ENCODE results near the gene CSTPP1.
A peak's percentile ranks its signal among the peaks of the same experiment; 100 is the strongest.

CSTPP1 gene

DNA sequence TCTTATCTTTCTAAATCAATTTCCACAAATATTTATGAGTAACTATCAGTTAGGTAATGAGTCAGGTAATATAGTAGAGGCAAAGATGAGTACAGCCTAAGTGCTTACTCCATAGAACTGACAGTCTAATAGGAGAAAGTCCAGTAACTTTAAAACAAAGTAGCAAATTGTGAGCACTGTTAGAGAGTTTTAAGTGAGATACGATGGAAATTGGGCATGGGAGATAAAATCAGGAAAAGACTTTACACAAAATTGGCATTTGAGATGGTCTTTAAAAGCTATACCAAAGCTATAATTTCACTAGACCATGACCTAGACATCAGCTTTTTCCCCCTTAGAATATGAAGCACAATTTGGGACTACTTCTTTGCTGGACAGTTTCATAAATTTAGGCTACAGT lies 113.7 kb downstream of the CSTPP1 start:
- Histone ChIP-seq H3K36me3 (ENCODE audit: insufficient read depth, low read length) (no peaks in the 10 kb centered on the region), H3K27ac (ENCODE audit: low read depth, low read length) (no peak overlapping the region), H3K4me3 (ENCODE audit: low read length) (no peak overlapping the region), H3K9ac (ENCODE audit: low read depth, low read length) (no peak overlapping the region), H3K27me3 (ENCODE audit: insufficient read depth, low read length) (no peaks in the 10 kb centered on the region), H3K4me1 (ENCODE audit: insufficient read depth, low read length) (no peaks in the 10 kb centered on the region; the same call in 1 of the 2 replicates), H3K9me3 (ENCODE audit: insufficient read depth, low read depth, low read length) (no peaks in the 10 kb centered on the region)
- WGBS = 100% methylated on average over 1 of the region's 1 CpG

DNA sequence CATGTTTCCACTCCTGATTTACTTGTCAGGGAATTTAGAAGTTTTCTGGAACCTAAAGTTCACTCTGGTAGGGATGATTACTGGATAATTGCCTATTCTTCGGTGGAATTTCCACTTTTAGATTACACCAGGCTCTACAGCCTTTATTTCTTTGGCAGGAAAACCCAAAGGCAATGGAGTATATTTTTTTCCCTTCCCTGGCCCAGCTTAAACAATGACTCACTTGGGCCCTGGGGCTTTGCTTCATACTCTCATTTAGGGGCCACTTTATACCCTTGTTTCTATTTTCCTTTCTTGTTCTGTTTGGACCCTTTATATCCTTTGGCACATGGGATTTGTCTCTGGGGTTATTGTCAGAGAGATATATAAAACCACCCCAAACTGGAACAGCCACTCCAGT lies 114.7 kb downstream of the CSTPP1 start:
- H3K9ac ChIP-seq (ENCODE audit: low read depth, low read length) = no peak overlapping the region
- 100% methylated on average over 1 of the region's 1 CpG for WGBS
- H3K36me3 ChIP-seq (ENCODE audit: insufficient read depth, low read length) = no peaks in the 10 kb centered on the region
- H3K4me1 ChIP-seq (ENCODE audit: insufficient read depth, low read length) = peaks cover 7% of the 10 kb centered on the region; the same call in 1 of the 2 replicates
- no peaks in the 10 kb centered on the region for H3K9me3 ChIP-seq (ENCODE audit: insufficient read depth, low read depth, low read length)
- no peak overlapping the region for H3K27ac ChIP-seq (ENCODE audit: low read depth, low read length)
- no peaks in the 10 kb centered on the region for H3K27me3 ChIP-seq (ENCODE audit: insufficient read depth, low read length)
- no peak overlapping the region for H3K4me3 ChIP-seq (ENCODE audit: low read length)

DNA sequence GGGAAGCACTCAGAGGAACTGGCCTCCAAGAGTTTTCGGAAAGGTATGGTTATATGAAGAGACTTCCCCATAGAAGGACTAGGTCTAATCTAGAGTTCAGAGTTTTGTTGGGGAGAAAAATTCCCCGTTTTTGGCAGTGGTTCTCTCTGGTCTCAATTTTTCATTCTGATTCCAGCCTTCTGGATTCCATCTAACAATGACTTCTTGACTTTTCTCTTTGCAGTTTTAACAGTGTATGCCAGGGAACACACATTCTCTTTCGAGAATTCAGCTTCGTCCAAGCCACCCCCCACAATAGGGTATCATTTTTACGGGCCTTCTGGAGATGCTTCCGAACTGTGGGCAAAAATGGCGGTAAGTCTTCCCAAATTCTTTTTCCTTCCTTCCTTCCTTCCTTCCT lies 115.6 kb downstream of the CSTPP1 start:
- Histone ChIP-seq H3K4me3 (ENCODE audit: low read length) (no peak overlapping the region), H3K36me3 (ENCODE audit: insufficient read depth, low read length) (no peaks in the 10 kb centered on the region), H3K27me3 (ENCODE audit: insufficient read depth, low read length) (no peaks in the 10 kb centered on the region), H3K27ac (ENCODE audit: low read depth, low read length) (no peak overlapping the region), H3K4me1 (ENCODE audit: insufficient read depth, low read length) (peaks cover 17% of the 10 kb centered on the region), H3K9me3 (ENCODE audit: insufficient read depth, low read depth, low read length) (no peaks in the 10 kb centered on the region), H3K9ac (ENCODE audit: low read depth, low read length) (no peak overlapping the region)
- WGBS = 92% methylated on average over 7 of the region's 7 CpGs

DNA sequence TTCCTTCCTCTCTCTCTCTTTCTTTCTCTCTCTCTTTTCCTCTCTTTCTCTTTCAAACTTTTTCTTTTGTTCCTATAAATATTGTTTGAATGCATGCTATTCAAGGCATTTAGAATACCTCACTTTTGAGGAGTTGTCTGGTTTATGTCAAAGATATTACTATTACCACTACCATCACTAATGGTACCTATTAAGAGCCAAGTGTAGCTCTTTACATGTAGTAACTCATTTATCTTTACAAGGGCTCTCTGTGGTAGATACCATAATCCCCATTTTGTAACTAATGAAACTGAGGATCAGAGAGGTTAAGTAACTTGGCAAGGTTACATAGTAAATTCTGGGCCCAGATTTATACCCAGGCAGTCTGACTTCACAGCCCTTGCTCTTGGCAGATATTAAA lies 116.0 kb downstream of the CSTPP1 start:
- Histone ChIP-seq H3K9me3 (ENCODE audit: insufficient read depth, low read depth, low read length) (no peaks in the 10 kb centered on the region), H3K4me1 (ENCODE audit: insufficient read depth, low read length) (peaks cover 21% of the 10 kb centered on the region), H3K9ac (ENCODE audit: low read depth, low read length) (no peak overlapping the region), H3K36me3 (ENCODE audit: insufficient read depth, low read length) (no peaks in the 10 kb centered on the region), H3K4me3 (ENCODE audit: low read length) (no peak overlapping the region), H3K27me3 (ENCODE audit: insufficient read depth, low read length) (no peaks in the 10 kb centered on the region), H3K27ac (ENCODE audit: low read depth, low read length) (no peak overlapping the region)

DNA sequence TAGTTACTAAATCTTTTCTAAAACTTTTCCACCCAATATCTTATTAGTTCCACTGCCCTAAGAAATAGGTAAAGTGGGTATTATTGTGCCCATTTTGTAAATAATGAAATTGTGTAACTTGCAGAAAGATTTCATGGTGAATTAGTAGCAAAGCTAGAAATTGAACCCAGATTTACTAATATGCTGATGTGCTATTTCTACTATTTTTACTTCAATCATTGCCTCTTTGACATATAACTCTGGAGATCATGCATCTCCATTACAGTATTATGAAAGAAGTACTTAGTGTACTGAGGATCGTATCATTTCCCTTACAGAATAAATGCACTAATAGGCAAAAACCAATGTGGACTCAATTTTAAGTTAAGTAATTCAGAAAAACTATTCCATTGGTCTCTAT lies 119.0 kb downstream of the CSTPP1 start:
- WGBS = no CpG with 5 or more reads among the region's 1 CpG
- H3K27me3 ChIP-seq (ENCODE audit: insufficient read depth, low read length) = no peaks in the 10 kb centered on the region

DNA sequence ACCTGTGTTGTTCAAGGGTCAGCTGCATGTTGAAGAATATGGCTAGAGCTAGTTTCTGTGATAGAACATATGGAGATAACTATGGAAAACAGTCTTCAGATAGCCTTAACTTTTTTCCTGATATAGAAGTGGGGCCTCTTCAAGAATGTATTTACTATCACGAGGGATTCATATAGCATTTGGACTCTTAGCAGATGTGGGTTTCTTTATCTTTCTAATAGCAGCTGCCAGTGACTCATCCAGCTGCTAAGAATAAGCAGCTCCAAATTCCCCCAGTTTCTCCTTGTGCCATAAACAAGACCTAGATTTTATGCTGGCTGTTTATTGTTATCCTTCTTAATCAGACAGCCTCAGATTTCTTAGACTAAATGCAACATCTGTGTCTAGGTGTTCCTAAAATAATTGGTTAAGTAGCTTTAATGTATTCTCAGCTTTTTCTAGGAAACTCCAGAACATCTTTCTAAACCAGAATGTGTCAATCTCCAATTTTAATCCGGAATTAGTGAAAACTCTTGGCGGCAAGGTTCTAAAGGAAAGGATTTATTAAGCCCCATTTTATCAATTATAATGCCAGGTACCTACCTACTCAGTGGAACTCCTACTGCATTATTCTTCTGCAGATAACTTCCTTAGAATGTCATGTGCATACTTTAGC lies 119.8 kb downstream of the CSTPP1 start:
- Histone ChIP-seq H3K9me3 (ENCODE audit: insufficient read depth, low read depth, low read length) (no peaks in the 10 kb centered on the region), H3K27me3 (ENCODE audit: insufficient read depth, low read length) (no peaks in the 10 kb centered on the region), H3K4me3 (ENCODE audit: low read length) (no peak overlapping the region), H3K36me3 (ENCODE audit: insufficient read depth, low read length) (no peaks in the 10 kb centered on the region; the same call in 1 of the 2 replicates), H3K27ac (ENCODE audit: low read depth, low read length) (no peak overlapping the region), H3K9ac (ENCODE audit: low read depth, low read length) (no peak overlapping the region), H3K4me1 (ENCODE audit: insufficient read depth, low read length) (peaks cover 34% of the 10 kb centered on the region)
- 86% methylated on average over 3 of the region's 3 CpGs for WGBS

More for the DNA sequence above, 119.0 kb downstream of the CSTPP1 start:
- Histone ChIP-seq H3K9me3 (ENCODE audit: insufficient read depth, low read depth, low read length) (no peaks in the 10 kb centered on the region), H3K4me3 (ENCODE audit: low read length) (no peak overlapping the region), H3K9ac (ENCODE audit: low read depth, low read length) (no peak overlapping the region), H3K27ac (ENCODE audit: low read depth, low read length) (no peak overlapping the region), H3K4me1 (ENCODE audit: insufficient read depth, low read length) (peaks cover 26% of the 10 kb centered on the region), H3K36me3 (ENCODE audit: insufficient read depth, low read length) (no peaks in the 10 kb centered on the region; the same call in 1 of the 2 replicates)

DNA sequence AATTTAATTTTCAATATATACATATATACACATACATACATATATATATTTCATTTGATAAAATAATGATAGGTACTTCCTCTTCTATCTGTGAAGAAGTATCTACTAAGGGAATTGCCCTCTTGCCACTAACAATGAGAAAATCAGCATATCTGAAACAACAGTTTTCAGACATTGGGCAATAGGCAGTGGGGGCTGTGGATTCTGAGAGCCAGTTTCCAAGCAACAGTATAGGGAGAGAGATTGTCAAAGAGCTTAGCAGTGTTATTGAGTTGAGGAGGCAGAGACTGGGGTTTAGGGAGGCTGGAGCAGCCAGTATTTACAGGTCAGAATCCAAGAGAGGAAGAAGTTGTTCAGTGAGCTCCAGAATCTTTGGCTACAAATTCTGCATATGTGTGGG lies 120.8 kb downstream of the CSTPP1 start:
- no peaks in the 10 kb centered on the region for H3K27me3 ChIP-seq (ENCODE audit: insufficient read depth, low read length)
- H3K27ac ChIP-seq (ENCODE audit: low read depth, low read length) = no peak overlapping the region
- H3K4me3 ChIP-seq (ENCODE audit: low read length) = no peak overlapping the region
- H3K36me3 ChIP-seq (ENCODE audit: insufficient read depth, low read length) = no peaks in the 10 kb centered on the region; the same call in 1 of the 2 replicates
- peaks cover 44% of the 10 kb centered on the region for H3K4me1 ChIP-seq (ENCODE audit: insufficient read depth, low read length)
- H3K9me3 ChIP-seq (ENCODE audit: insufficient read depth, low read depth, low read length) = no peaks in the 10 kb centered on the region
- H3K9ac ChIP-seq (ENCODE audit: low read depth, low read length) = no peak overlapping the region

DNA sequence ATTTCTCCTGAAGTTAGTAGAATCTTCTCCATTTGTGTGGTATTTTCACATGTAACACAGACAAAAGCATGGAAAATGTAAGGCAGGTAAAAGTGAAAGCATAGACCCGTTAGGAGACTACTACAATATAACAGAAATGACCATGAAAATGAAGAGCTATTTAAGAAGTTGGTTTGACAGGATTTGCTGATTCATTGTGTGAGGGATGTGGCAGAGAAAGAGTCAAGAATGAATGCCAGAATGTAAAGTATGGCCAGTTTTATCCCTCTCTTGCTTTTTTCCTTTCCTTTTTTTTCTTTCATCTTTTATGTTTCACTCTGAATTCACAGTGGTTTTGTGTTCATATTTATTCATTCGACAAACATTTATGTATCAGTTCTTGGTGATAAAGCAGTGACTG lies 124.2 kb downstream of the CSTPP1 start:
- no peaks in the 10 kb centered on the region; the same call in 1 of the 2 replicates for H3K36me3 ChIP-seq (ENCODE audit: insufficient read depth, low read length)
- H3K4me3 ChIP-seq (ENCODE audit: low read length) = no peak overlapping the region
- peak overlapping the region; percentile 34; the same call in 1 of the 2 replicates for H3K9ac ChIP-seq (ENCODE audit: low read depth, low read length)
- peak overlapping the region; percentile 72 for H3K27ac ChIP-seq (ENCODE audit: low read depth, low read length)
- peaks cover 45% of the 10 kb centered on the region for H3K4me1 ChIP-seq (ENCODE audit: insufficient read depth, low read length)
- H3K9me3 ChIP-seq (ENCODE audit: insufficient read depth, low read depth, low read length) = no peaks in the 10 kb centered on the region
- 80% methylated on average over 1 of the region's 2 CpGs for WGBS
- no peaks in the 10 kb centered on the region for H3K27me3 ChIP-seq (ENCODE audit: insufficient read depth, low read length)

DNA sequence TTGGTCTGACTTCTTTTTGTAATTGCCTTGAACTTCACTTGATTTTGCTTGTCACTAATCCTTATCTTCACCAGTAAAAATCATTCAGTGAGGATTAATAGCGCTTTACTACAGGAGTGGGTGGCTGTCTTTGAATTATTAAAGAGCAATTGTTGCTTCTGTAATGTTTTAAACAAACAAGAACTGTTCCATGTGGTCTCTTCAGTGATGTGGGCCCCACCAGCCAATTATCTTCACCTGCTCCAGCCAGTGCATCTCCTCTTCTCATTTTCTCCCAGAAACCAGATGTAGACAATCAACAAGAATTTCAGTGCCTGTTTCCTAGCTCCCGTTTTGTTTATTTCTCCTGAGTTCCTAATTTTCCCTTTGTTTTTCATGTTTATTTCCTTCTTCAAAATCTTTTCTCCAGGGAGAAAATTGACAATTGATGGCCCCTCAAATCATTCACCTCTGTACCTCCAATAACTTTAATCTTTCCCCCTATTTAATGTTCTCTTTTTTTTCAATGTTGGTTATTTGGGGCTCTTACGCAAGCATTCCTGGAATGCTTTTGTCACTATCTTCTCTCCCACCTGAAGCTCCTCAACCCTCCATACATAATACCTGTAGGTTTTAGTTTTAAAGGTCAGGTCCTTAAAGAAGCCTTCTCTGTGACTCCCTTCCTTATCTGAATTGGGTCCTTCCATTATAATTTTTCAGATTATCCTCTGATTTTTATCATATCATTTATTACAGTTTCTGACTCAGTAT lies 125.0 kb downstream of the CSTPP1 start:
- Histone ChIP-seq H3K4me1 (ENCODE audit: insufficient read depth, low read length) (peaks cover 37% of the 10 kb centered on the region), H3K9ac (ENCODE audit: low read depth, low read length) (peak overlapping the region; percentile 34), H3K9me3 (ENCODE audit: insufficient read depth, low read depth, low read length) (no peaks in the 10 kb centered on the region), H3K27ac (ENCODE audit: low read depth, low read length) (peak overlapping the region; percentile 72), H3K4me3 (ENCODE audit: low read length) (no peak overlapping the region), H3K27me3 (ENCODE audit: insufficient read depth, low read length) (no peaks in the 10 kb centered on the region), H3K36me3 (ENCODE audit: insufficient read depth, low read length) (no peaks in the 10 kb centered on the region; the same call in 1 of the 2 replicates)
- WGBS = 84% methylated on average over 2 of the region's 3 CpGs

DNA sequence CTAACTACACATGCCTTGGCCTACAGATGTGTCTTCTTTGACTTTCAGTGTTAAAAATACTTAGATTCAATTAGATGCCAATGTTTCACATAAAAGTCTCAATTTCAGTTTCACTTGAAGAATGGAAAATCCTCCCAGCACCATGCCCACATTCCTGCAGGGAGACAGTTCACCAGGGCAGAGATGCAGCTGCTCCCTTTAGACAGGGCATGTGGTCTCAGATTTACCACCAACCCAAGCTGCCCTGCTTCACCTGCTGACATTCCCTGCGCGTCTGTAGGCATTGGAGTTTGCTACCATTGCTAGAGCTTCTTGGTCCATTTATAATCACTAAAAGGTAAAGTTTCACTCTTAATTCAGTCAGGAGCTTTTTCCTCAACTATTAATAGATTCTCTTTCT lies 126.2 kb downstream of the CSTPP1 start:
- 97% methylated on average over 2 of the region's 2 CpGs for WGBS
- H3K36me3 ChIP-seq (ENCODE audit: insufficient read depth, low read length) = no peaks in the 10 kb centered on the region; the same call in 1 of the 2 replicates

DNA sequence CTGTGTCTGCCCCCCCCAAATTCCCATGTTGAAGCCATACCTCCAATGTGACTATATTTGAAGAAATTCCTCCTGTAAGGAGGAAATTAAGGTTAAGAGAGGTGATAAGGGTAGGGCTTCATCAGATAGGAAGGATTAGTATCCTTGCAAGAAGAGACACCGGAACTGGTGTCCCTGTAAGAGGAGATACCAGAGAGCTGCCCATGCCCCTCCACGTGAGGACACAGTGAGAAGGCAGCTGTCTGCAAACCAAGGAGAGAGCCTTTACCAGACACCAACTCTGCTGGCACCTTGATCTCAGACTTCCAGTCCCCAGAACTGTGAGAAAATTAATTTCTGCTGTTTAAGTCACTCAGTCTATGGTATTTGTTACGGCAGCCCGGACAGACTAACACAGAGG lies 130.8 kb downstream of the CSTPP1 start:
- Histone ChIP-seq H3K27ac (ENCODE audit: low read depth, low read length) (no peak overlapping the region), H3K27me3 (ENCODE audit: insufficient read depth, low read length) (no peaks in the 10 kb centered on the region), H3K9me3 (ENCODE audit: insufficient read depth, low read depth, low read length) (no peaks in the 10 kb centered on the region), H3K4me1 (ENCODE audit: insufficient read depth, low read length) (peaks cover 36% of the 10 kb centered on the region), H3K4me3 (ENCODE audit: low read length) (no peak overlapping the region), H3K9ac (ENCODE audit: low read depth, low read length) (no peak overlapping the region), H3K36me3 (ENCODE audit: insufficient read depth, low read length) (no peaks in the 10 kb centered on the region; the same call in 1 of the 2 replicates)
- WGBS = 69% methylated on average over 4 of the region's 4 CpGs

More for the DNA sequence above, 126.2 kb downstream of the CSTPP1 start:
- no peaks in the 10 kb centered on the region for H3K9me3 ChIP-seq (ENCODE audit: insufficient read depth, low read depth, low read length)
- no peak overlapping the region for H3K9ac ChIP-seq (ENCODE audit: low read depth, low read length)
- H3K4me3 ChIP-seq (ENCODE audit: low read length) = no peak overlapping the region
- no peak overlapping the region for H3K27ac ChIP-seq (ENCODE audit: low read depth, low read length)
- peaks cover 36% of the 10 kb centered on the region for H3K4me1 ChIP-seq (ENCODE audit: insufficient read depth, low read length)
- H3K27me3 ChIP-seq (ENCODE audit: insufficient read depth, low read length) = no peaks in the 10 kb centered on the region

Measured in HUES64 (cell line).